Activated CD4-positive, alpha-beta T cell treated with anti-CD3 and anti-CD28 coated beads for 36 hours (primary cell): ENCODE results near the gene BANF1. TPM values are rescaled to one million over a fixed set of nuclear protein-coding genes. Genes with fewer than 3 reads are reported as not detected.

ENCODE experiments used
- ATAC-seq: fragments of 200-7000 bp; cut with Tn5 transposase; one replicate; pipeline ENCODE4 v1.10.0; 2021; ENCODE audit warnings: mild to moderate bottlenecking, moderate library complexity
- CTCF ChIA-PET: fragments of 350-600 bp; sonication (Branson Sonifier 250); formaldehyde crosslinking; loops from one replicate; lab custom pipeline; 2021; ENCODE audit warnings: antibody characterized with exemption; lab: Charles Lee
- POLR2A ChIA-PET: fragments of 350-600 bp; sonication (Branson Sonifier 250); formaldehyde crosslinking; loops from one replicate; lab custom pipeline; 2021; ENCODE audit warnings: antibody characterized with exemption, inconsistent platforms; lab: Charles Lee
- DNase-seq: peaks from one replicate; pipeline ENCODE4 v3.0.0-alpha.2; 2020
- H3K27ac Mint-ChIP-seq: one replicate; pipeline ENCODE4 v1.8.0; 2021; ENCODE audit warnings: mixed read lengths
- H3K27me3 Mint-ChIP-seq: one replicate; pipeline ENCODE4 v1.8.0; 2021; ENCODE audit warnings: mixed read lengths
- H3K36me3 Mint-ChIP-seq: one replicate; pipeline ENCODE4 v1.8.0; 2021; ENCODE audit warnings: low read depth, mixed read lengths
- H3K4me1 Mint-ChIP-seq: one replicate; pipeline ENCODE4 v1.8.0; 2021; ENCODE audit warnings: mixed read lengths
- H3K4me3 Mint-ChIP-seq: one replicate; pipeline ENCODE4 v1.8.0; 2021; ENCODE audit warnings: mild to moderate bottlenecking, moderate library complexity, mixed read lengths
- H3K9me3 Mint-ChIP-seq: one replicate; pipeline ENCODE4 v1.8.0; 2021; ENCODE audit warnings: low read depth, mixed read lengths
- intact Hi-C, 2 experiments: fragments of 100-400 bp; cut with DNase I in 1 of 2; cut with micrococcal nuclease in 1 of 2; formaldehyde crosslinking; loops; one replicate each; pipeline versions ENCODE4 v1.14.2 to v1.15.1; 2022 to 2024; cut with DNase I, micrococcal nuclease
- total RNA-seq, 2 experiments: library from RNA; stranded (reverse); gene quantifications; one replicate each; pipeline ENCODE4 v1.2.3, GENCODE V29; 2021

The BANF1 gene
- 100 to 1,000 TPM; 233 to 293 TPM for total RNA-seq

GRCh38 chr11:66001942-66002647, at the start of gene BANF1, which contains the start of gene EIF1AD:
BANF1 (plus strand) TSS chr11:66002503; CDS start chr11:66003251, 748 bp downstream.
EIF1AD (minus strand) TSS chr11:66002157; CDS start chr11:66000389, 1,768 bp downstream.
- peaks cover 36% of the 10 kb centered on the region for H3K4me1 Mint-ChIP-seq
- DNase-seq (peak; percentile 95), ATAC-seq (peak; percentile 88)
- no peaks in the 10 kb centered on the region for H3K9me3 Mint-ChIP-seq
- no peaks in the 10 kb centered on the region for H3K27me3 Mint-ChIP-seq
- POLR2A ChIA-PET: interaction anchor here (0.6 to 1.5 kb wide), 6 partner anchors 11 to 310 kb away, joined by 3 to 6 read pairs (median 4); partner anchors contain the start of genes FIBP and SF3B2
- peak within 1 kb of the TSS; percentile 100 for H3K4me3 Mint-ChIP-seq
- intact Hi-C loops: loop anchor here (1.0 to 5.0 kb wide), 26 partner anchors 21 to 590 kb away; partner anchors contain the start of genes KAT5 (in 2 of the 2), SART1 (in 2 of the 2), SF3B2 (in 2 of the 2) and AP5B1 (in 1 of the 2)
- H3K36me3 Mint-ChIP-seq: peaks cover 59% of the 10 kb centered on the region
- peak within 1 kb of the TSS; percentile 98 for H3K27ac Mint-ChIP-seq
- CTCF ChIA-PET: interaction anchor here (0.6 to 1.5 kb wide), 12 partner anchors 9 to 282 kb away, joined by 3 to 10 read pairs (median 4); partner anchors contain the start of genes CST6, FIBP, MUS81 and RNASEH2C

- H3K4me1 Mint-ChIP-seq: peaks cover 17% of the 10 kb centered on the region
- ChIA-PET CTCF (no interaction called here), POLR2A (no interaction called here)
- intact Hi-C loops: no loop called here
- no peak for ATAC-seq
- no peaks in the 10 kb centered on the region for H3K9me3 Mint-ChIP-seq
- DNase-seq: no peak
- H3K27ac Mint-ChIP-seq: no peak overlapping the region
- H3K36me3 Mint-ChIP-seq: no peaks in the 10 kb centered on the region
- H3K4me3 Mint-ChIP-seq: no peak overlapping the region
- H3K27me3 Mint-ChIP-seq: no peaks in the 10 kb centered on the region
Measured at GRCh38 chr11:65953471-65953870, 48.8 kb upstream of the BANF1 start.

DNA sequence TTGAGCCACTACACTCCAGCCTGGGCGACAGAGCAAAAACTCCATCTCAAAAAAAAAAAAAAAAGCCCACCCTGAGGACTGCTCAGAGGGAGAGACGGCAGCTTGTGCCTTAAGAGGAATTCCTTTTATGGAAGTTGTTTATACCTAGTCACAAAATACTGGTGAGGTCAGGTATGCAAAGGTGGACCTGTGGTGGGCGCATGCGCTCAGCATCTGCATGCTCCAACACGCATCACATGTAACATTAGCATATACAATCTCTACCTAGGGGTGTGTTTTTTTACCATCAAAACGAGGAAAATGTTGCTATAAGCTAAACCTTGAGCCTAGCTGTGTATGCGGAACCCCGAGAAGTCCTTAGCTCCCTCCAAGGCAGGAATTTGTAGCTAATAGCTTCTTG, 47.5 kb upstream of the BANF1 start:
- Mint-ChIP-seq H3K4me3 (no peak overlapping the region), H3K9me3 (no peaks in the 10 kb centered on the region), H3K4me1 (peaks cover 17% of the 10 kb centered on the region), H3K36me3 (no peaks in the 10 kb centered on the region), H3K27ac (no peak overlapping the region), H3K27me3 (no peaks in the 10 kb centered on the region)
- no peak for ATAC-seq
- no peak for DNase-seq
- POLR2A ChIA-PET: no interaction called here
- CTCF ChIA-PET: interaction anchor here (0.6 kb wide), 1 partner anchor 27 kb away, joined by 3 read pairs; no protein-coding TSS in a partner anchor
- intact Hi-C loops: no loop called here

GRCh38 chr11:65958291-65958690, 44.0 kb upstream of the BANF1 start:
- Mint-ChIP-seq H3K36me3 (peaks cover 12% of the 10 kb centered on the region), H3K27me3 (no peaks in the 10 kb centered on the region), H3K4me3 (no peak overlapping the region), H3K4me1 (peaks cover 31% of the 10 kb centered on the region), H3K27ac (no peak overlapping the region), H3K9me3 (no peaks in the 10 kb centered on the region)
- CTCF ChIA-PET: interaction anchor here (0.6 to 1.1 kb wide), 5 partner anchors 21 to 300 kb away, joined by 3 to 4 read pairs (median 3); partner anchors contain the start of genes CCDC85B and MUS81
- POLR2A ChIA-PET: interaction anchor here (0.6 to 1.5 kb wide), 3 partner anchors 107 to 902 kb away, joined by 3 read pairs; no protein-coding TSS in a partner anchor
- no peak for DNase-seq
- intact Hi-C loops: no loop called here
- ATAC-seq: no peak

- H3K27ac Mint-ChIP-seq: no peak overlapping the region
- intact Hi-C loops: no loop called here
- ATAC-seq (no peak), DNase-seq (no peak)
- H3K27me3 Mint-ChIP-seq: no peaks in the 10 kb centered on the region
- ChIA-PET CTCF (interaction anchor here (0.6 to 1.1 kb wide), 4 partner anchors 21 to 300 kb away, joined by 3 to 4 read pairs (median 4); partner anchors contain the start of gene MUS81), POLR2A (interaction anchor here (0.6 to 1.5 kb wide), 3 partner anchors 107 to 903 kb away, joined by 3 read pairs; no protein-coding TSS in a partner anchor)
- peaks cover 37% of the 10 kb centered on the region for H3K4me1 Mint-ChIP-seq
- H3K9me3 Mint-ChIP-seq: no peaks in the 10 kb centered on the region
- H3K4me3 Mint-ChIP-seq: no peak overlapping the region
- H3K36me3 Mint-ChIP-seq: peaks cover 16% of the 10 kb centered on the region
Measured at GRCh38 chr11:65958774-65959420, 43.4 kb upstream of the BANF1 start.

- H3K36me3 Mint-ChIP-seq: peaks cover 31% of the 10 kb centered on the region
- peak overlapping the region; percentile 97 for H3K27ac Mint-ChIP-seq
- no peaks in the 10 kb centered on the region for H3K27me3 Mint-ChIP-seq
- intact Hi-C loops: loop anchor here (1.0 to 2.0 kb wide), 17 partner anchors 32 to 387 kb away; partner anchors contain the start of genes BANF1 (in 2 of the 2), C11orf68 (in 2 of the 2), DRAP1 (in 2 of the 2) and EIF1AD (in 2 of the 2)
- ChIA-PET POLR2A (interaction anchor here (0.6 kb wide), 1 partner anchor 35 kb away, joined by 3 read pairs; no protein-coding TSS in a partner anchor), CTCF (interaction anchor here (0.7 to 3.3 kb wide), 4 partner anchors 73 to 380 kb away, joined by 3 to 19 read pairs (median 5); partner anchors contain the start of genes FIBP and MUS81)
- peaks cover 39% of the 10 kb centered on the region for H3K4me1 Mint-ChIP-seq
- no peaks in the 10 kb centered on the region for H3K9me3 Mint-ChIP-seq
- ATAC-seq (peak; percentile 9), DNase-seq (no peak)
- H3K4me3 Mint-ChIP-seq: peak overlapping the region; percentile 92
Measured at GRCh38 chr11:65960824-65961266, 41.5 kb upstream of the BANF1 start.

DNA sequence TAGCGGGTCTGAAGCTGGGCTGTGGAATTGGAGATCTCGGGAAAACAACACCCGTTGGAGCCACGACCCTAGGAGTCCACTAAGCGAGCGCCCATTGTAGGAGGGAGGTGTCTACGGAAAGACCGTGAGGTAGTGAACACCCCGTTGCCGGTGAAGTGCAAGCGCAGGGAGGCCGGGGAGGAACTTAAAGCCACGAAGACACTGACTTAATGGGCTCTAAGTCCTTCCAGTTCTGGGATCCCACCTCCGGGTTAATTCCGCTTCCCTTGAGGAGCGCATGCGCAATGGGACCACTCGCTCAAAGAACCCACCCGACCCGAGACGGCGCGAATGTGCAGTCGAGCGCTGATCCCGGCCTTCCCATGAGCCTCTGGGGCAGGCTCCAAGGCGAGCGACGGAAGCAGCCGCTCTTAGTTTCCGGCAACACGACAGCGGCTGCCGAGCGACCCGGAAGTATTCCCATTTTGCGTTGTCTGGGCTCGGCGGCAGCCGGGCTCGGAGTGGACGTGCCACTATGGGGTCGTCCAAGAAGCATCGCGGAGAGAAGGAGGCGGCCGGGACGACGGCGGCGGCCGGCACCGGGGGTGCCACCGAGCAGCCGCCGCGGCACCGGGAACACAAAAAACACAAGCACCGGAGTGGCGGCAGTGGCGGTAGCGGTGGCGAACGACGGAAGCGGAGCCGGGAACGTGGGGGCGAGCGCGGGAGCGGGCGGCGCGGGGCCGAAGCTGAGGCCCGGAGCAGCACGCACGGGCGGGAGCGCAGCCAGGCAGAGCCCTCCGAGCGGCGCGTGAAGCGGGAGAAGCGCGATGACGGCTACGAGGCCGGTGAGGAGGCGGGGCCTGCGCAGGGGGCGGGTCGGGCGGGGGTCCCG, 40.8 kb upstream of the BANF1 start, which contains the start of gene SART1:
TSS of gene SART1 (plus strand) at position 468 of the 874 bp plus-strand sequence. CDS start at position 515, 47 bp downstream.
- Mint-ChIP-seq H3K4me1 (peaks cover 36% of the 10 kb centered on the region), H3K9me3 (no peaks in the 10 kb centered on the region), H3K27me3 (no peaks in the 10 kb centered on the region), H3K27ac (peak within 1 kb of the TSS; percentile 97), H3K36me3 (peaks cover 33% of the 10 kb centered on the region), H3K4me3 (peak within 1 kb of the TSS; percentile 92)
- CTCF ChIA-PET: interaction anchor here (0.7 to 3.3 kb wide), 6 partner anchors 41 to 380 kb away, joined by 3 to 19 read pairs (median 5); partner anchors contain the start of genes BANF1, EIF1AD, FIBP and KAT5
- intact Hi-C loops: loop anchor here (1.0 to 2.0 kb wide), 17 partner anchors 33 to 387 kb away; partner anchors contain the start of genes BANF1 (in 2 of the 2), C11orf68 (in 2 of the 2), DRAP1 (in 2 of the 2) and EIF1AD (in 2 of the 2)
- peak; percentile 91 for ATAC-seq
- peak; percentile 98 for DNase-seq
- POLR2A ChIA-PET: interaction anchor here (0.6 kb wide), 1 partner anchor 67 kb away, joined by 3 read pairs; no protein-coding TSS in a partner anchor

- peak overlapping the region; percentile 86 for H3K27ac Mint-ChIP-seq
- H3K36me3 Mint-ChIP-seq: peaks cover 35% of the 10 kb centered on the region
- POLR2A ChIA-PET: no interaction called here
- ATAC-seq: no peak
- CTCF ChIA-PET: interaction anchor here (1.2 to 3.3 kb wide), 3 partner anchors 40 to 250 kb away, joined by 4 to 19 read pairs (median 7); partner anchors contain the start of genes BANF1, EIF1AD and KAT5
- peaks cover 29% of the 10 kb centered on the region for H3K4me1 Mint-ChIP-seq
- intact Hi-C loops: no loop called here
- no peaks in the 10 kb centered on the region for H3K9me3 Mint-ChIP-seq
- H3K27me3 Mint-ChIP-seq: no peaks in the 10 kb centered on the region
- peak overlapping the region; percentile 92 for H3K4me3 Mint-ChIP-seq
- no peak for DNase-seq
Measured at GRCh38 chr11:65962141-65962564, 40.1 kb upstream of the BANF1 start.

GRCh38 chr11:65964906-65965305, 37.4 kb upstream of the BANF1 start:
- H3K36me3 Mint-ChIP-seq: peaks cover 47% of the 10 kb centered on the region
- H3K27me3 Mint-ChIP-seq: no peaks in the 10 kb centered on the region
- ChIA-PET CTCF (interaction anchor here (1.8 kb wide), 1 partner anchor 80 kb away, joined by 12 read pairs; no protein-coding TSS in a partner anchor), POLR2A (no interaction called here)
- H3K4me3 Mint-ChIP-seq: no peak overlapping the region
- intact Hi-C loops: no loop called here
- H3K27ac Mint-ChIP-seq: no peak overlapping the region
- ATAC-seq (no peak), DNase-seq (no peak)
- H3K4me1 Mint-ChIP-seq: peaks cover 22% of the 10 kb centered on the region
- no peaks in the 10 kb centered on the region for H3K9me3 Mint-ChIP-seq
